ENCODE results near the gene CCM2. TPM values are rescaled to one million over a fixed set of nuclear protein-coding genes. Genes with fewer than 3 reads are reported as not detected.

Gene CCM2
- total RNA-seq, 1 donor from 2014 or later = 17.8 TPM

DNA sequence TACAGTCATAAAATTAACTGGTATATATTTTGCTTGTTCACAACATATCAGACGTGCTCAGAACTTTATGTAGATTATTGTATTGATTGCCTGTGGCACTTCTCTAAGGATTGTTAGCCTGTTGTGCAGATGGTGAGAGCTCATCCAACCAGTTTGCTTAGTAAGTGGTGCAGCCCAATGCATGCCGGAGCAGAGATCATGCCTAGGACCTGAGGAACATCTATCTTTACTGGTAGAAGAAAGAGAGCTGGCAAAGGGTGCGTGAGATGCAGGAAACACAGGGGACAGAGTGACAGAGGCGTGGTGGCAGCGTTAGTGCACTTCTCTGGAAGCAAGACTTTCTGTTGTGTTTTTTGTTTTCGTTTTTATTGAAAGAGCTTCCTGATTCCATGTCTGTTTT, 35.9 kb downstream of the CCM2 start:
- ATAC-seq = peak; percentile 79

DNA sequence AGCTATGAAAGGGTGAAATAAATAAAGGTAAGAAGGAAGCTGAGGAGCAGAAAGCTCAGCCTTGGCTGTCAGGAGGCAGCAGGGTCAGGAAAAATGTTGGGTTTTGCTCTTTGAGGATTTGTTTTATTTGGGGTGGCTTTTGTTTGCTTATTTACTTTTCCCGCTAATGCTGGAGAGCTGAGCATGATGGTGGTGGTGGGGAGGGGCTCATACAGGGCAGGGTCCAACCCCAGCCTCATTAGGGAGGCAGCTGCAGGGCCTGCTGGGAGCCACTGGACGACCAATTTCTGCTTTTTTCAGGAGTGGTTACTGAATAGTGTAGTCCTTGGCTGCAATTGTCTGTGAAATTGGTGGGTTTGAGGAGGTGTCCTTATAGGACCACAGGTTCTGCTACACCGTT, 36.3 kb downstream of the CCM2 start:
- no peak for ATAC-seq

DNA sequence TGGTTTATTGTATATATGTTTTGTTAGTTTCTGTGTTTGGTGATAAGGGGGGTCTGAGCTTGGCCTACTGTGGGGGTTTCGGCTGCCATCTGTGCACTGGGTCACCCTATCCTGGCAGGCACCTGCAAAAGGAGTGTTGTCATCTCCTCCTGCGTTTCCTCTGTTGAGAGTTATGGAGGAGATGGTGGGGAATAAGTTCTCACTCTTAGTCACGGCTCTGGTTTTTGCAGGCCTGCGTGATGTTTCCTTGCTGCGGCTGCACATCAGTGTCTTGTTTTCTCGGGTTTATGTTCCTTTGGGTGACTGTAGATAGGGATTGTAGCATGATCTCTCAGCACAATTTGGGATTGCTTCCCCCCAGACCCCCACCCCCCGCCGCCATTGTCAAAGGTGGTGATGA, 36.8 kb downstream of the CCM2 start:
- ATAC-seq = no peak

DNA sequence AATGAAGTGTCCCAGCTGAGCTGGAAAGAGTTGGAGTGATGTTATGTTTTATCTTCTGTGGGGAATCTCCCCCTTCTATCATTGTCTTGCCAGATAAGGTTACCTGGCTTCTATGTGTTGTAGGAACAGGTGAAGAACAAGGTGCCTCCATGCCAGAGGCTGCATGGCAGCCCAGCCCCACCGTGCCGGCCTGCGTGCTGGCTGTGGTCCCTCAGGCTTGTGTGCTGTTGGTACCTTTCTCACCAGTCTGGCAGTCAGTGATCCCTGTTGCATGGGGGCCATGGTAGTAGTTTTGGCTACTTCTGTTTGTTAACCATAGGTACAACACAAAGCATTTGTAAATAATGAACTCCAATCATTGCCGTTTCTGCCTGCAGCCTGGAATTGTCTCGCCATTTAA, 37.9 kb downstream of the CCM2 start:
- ATAC-seq = no peak

DNA sequence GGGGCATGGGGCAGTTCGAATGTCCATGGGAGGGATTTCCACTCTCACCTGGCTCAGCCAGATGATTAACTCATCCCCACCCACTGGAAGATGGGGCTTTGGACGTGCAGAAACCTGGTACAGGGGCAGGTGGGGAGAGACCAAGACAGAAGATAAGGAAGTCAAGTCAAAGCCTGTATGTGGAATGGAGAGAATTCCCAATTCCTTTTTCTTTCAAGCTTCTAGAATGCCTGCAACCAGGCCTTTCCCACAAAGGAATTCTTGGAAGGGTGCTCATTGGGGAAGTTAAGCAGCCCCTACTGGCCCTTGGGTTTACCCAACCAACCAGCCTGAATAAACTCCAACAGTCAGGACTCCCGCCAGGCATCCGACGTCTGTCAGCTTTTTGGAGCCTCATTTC, 39.1 kb downstream of the CCM2 start:
- ATAC-seq = no peak

DNA sequence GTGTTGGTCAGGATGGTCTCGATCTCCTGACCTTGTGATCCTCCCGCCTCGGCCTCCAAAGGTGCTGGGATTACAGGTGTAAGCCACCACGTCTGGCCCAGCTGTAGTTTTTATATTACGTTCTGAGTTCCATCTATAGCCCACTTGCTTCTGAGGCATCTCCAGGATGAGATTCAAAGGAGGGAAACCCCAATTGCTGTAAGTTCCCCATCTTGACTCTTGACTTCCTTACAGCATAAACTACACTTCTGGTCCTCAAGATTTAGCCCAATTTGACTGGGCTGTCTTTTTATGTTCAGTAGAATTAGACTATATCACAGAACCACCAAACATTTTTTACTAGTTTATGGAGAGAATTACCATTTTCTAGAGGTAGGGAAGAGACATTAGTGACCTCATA, 44.3 kb downstream of the CCM2 start:
- no peak for ATAC-seq

DNA sequence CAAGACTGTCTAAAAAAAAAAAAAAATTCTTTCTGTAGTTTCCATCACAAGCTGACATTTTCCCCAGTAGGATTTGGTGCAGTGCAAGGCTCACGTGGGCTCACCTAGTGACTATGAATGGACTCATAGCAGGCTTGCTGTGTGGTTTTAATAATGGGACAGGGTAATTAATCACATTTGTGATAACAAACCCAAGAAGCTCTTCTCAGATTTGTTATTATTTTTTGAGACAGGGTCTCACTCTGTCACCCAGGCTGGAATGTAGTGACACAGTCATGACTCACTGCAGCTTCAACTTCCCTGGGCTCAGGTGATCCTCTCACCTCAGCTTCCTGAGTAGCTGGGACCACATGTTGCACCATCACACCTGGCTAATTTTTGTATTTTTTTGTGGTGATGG, 48.7 kb downstream of the CCM2 start:
- no peak for ATAC-seq

DNA sequence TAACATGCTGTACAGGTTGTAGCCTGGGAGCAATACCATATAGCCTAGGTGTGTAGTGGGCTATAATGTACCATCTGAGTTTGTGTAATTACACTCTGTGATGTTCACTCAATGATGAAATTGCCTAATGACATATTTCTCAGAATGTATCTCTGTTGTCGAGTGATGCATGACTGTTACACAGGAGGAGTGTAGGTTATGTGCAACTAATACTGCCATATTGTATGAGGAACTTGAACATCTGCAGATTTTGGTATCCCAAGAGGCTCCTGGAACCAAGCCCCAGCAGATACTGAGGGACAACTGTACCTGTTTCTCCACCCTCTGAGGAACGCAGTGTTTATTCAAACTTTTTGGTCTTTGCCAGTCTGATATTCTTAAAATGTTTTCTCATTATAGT, 50.2 kb downstream of the CCM2 start:
- no peak for ATAC-seq

DNA sequence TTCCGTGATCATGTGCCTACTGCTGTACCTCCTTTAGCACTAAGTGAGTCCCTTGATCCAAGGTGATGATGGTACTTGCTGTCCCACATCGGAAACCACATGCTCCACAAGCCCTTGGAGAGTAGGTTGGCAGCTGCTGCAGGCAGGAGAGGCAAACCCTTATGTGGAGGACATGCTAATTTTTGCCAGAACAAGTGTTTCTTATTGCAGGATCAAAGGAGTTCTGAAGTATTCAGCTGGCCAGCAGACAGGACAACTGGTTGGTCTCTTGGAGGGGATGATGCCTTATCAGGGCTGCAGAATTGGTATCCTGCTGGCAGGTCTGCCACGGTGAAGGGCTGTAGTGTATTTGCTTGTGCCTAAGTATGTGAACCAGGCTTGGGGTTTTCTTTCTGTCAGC, 52.0 kb downstream of the CCM2 start:
- no peak for ATAC-seq

DNA sequence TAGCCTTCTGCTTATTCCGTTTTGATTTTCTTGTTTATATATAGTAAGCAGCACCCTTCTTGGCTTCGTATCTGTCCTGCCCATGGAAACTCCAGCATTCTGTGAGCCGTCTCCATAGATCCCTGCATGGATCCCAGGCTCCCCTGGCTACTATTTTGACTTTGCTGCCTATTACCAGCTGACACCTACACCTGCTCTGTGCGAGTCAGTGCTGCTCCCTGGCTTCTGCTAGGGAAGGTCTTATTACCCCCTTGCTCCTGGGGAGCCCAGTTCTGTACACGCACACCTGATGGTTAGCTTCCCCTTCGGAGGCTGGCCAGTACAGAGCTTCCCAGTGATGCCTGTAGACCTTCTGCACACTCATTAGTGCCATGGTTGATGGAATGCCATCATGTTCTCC, 53.4 kb downstream of the CCM2 start:
- ATAC-seq = no peak

DNA sequence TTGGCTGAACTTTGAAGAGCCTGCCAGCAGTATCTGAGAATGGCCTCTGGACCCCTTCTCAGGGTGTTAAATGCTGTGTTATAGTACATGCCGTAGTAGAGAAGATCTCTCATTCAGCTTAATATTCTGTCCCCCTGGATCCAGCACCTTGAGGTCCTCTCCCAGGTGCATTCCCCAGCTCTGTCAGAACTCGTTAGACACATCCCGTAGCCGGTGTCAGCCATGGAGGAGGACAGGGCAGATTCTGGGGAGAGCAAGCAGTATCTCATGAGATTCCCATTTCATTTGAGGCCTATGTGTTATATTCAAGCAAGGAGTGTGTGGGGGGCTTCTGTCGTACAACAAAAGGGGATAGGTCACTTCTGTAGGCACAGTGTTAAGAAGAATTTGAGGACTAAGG, 53.9 kb downstream of the CCM2 start:
- ATAC-seq = no peak

DNA sequence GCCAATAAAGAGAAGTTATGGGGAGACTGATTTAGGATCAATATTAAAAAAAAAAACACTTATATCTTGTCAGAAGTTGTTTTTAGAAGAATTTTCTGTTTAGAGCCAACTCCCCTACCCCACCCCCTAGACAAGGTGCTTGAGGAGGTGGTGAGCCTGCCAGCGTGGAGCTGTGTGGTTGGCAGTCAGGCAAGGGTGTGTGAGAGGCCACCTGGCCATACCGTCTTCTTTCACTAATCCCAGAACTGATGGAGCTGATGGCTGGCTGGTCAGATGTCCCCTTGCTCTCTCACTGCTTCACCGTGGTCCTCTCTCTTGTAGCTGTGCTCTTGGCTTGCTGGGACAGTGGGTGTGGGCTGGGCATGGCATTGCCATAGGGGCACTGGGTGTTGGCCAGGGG, 54.4 kb downstream of the CCM2 start:
- no peak for ATAC-seq

DNA sequence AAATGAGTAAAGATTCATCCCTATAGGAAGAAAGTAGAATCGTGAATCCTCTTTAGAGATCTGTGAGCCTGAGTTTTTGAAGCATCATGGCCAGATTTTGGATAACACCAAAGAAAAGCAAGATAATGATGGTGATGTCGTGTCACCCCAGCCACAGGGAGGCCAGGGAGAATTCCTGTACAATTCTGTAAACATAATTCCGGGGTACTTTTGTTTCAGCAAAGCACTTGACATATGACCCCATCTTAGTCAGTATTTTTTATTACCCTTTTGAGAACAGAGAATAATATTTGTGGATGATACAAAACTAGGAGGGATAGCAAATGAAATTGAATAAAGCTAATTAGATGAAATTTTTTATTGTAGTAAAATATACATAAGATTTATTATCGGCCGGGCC, 55.0 kb downstream of the CCM2 start:
- no peak for ATAC-seq

DNA sequence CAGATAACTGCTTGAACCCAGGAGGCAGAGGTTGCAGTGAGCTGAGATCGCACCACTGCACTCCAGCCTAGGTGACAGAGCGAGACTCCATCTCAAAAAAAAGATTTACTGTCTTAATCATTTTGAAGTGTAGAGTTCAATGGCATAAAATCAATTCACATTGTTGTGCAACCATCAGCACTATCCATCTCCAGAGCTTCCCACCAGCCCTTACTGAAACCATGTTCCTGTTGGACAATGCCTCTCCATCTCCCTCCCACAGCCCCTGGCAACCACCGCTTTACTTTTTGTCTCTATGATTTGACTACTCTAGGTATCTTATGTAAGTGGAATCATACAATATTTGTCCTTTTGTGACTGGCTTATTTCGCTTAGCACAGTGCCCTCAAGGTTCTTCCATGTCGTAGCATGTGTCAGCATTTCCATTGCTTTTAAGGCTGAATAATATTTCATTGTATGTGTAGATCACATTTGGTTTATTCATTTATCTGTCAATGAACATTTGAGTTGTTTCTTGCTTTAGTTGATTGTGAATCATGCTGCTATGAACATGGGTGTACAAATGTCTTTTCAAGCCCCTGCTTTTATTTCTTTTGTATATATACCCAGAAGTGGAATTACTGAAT, 55.7 kb downstream of the CCM2 start:
- ATAC-seq = peak; percentile 26

DNA sequence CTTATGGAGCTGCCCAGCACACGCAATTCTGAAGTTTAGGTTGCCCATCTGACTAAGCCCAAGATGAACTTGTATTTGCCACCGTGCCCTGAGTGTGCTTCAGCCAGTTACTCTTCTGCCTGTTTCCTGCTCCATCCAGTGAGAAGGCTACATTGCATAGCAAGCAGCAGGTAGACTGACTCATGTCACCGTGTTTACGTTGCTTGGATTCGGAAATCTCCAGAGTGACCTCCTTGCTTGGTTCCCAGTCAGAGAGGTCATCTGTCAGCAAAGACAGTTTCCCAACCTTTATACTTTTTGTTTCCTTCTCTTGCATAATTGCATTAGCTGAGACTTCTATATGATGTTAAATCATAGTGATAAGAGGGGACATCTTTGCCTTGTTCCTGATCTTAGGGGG, 57.9 kb downstream of the CCM2 start:
- peak; percentile 80 for ATAC-seq

DNA sequence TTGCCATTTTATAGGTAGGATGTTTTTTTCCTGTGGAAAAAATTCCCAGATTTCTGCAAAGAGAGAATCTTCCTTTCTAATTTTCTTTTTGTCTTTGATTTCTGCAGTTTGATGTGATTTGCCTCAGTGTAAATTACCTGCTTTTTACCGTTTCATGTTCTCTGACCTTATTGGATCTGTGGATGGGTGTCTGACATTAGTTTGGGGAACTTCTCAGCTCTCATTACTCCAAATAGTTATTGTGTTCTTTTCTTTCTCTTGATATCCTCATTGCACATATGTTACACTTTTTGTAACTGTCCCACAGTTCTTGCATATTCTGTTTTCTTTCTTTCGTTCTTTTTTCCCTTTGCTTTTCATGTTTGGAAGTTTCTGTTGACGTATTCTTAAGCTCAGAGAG, 60.3 kb downstream of the CCM2 start:
- ATAC-seq = no peak

DNA sequence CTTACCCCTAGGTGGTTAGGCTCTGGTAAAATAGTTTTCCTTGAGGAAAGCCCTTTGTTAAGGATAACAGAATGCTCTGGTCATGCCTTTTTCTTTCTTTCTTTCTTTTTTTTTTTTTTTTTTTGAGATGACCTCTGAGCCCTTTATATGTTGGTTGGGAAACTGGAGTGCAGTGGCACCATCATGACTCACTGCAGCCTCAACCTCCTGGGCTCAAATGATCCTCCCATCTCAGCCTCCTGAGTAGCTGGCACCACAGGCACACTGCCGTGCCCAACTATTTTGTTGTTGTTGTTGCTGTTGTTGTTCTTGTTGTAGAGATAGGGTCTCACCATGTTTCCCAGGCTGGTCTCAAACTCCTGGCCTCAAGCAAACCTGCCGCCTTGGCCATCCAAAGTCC, 61.4 kb downstream of the CCM2 start:
- ATAC-seq = no peak

DNA sequence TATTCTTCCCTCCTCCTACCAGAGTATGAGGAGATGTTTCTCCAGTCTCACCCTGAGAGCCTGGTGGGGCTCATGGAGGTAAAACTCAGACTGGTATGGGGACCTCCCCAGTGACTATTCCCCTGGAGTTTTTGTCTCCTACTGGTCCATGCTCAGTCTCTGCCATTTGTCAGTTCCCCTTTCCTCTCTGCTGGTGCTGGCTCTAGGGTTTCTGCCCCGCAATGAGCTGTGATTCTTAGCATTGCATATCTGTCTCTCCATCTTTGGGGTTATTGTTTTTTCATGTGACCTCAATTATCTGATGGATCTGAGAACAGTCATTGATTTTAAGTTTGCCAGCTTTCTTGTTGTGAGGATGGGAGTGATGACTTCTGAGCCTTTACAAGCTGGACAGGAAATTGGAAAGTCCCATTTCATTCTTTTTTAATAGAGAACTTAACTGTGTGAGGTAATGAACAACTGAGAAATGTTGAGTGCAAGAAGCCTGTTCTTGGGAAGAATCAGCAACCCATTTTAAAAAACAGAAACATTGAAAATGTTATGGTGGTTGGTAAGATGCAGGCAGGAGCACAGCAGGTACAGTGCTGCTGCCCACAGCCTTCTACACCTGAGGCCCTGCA, 61.9 kb downstream of the CCM2 start:
- ATAC-seq = no peak

DNA sequence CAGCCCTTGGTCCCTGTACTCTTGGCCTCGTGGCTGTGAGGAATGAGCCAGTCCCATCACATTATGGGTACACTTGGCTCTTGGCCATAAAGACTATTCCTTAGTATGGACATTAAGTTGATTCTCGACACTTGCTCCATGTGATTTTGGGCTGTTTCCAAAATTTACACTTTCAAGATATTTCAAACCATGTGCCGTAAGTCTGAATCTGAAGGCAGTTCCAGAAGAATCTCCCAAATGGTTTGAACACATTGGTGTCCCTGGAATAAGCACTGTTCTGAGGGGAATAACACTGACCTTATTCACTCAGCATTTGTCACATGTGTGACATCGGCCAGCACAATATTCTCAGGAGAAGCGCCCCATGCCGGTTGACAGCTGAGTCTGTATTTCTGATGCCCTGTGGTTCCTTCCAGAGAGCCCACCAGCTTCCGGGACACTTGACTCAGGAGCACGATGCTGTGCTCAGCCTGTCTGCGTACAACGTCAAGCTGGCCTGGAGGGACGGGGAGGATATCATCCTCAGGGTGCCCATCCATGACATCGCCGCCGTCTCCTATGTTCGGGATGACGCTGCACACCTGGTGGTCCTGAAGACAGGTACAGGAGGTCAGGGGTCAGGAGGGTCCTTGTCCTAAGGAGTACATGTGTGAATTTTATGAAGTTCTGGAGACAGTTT, 64.2 kb downstream of the CCM2 start:
- no peak for ATAC-seq

DNA sequence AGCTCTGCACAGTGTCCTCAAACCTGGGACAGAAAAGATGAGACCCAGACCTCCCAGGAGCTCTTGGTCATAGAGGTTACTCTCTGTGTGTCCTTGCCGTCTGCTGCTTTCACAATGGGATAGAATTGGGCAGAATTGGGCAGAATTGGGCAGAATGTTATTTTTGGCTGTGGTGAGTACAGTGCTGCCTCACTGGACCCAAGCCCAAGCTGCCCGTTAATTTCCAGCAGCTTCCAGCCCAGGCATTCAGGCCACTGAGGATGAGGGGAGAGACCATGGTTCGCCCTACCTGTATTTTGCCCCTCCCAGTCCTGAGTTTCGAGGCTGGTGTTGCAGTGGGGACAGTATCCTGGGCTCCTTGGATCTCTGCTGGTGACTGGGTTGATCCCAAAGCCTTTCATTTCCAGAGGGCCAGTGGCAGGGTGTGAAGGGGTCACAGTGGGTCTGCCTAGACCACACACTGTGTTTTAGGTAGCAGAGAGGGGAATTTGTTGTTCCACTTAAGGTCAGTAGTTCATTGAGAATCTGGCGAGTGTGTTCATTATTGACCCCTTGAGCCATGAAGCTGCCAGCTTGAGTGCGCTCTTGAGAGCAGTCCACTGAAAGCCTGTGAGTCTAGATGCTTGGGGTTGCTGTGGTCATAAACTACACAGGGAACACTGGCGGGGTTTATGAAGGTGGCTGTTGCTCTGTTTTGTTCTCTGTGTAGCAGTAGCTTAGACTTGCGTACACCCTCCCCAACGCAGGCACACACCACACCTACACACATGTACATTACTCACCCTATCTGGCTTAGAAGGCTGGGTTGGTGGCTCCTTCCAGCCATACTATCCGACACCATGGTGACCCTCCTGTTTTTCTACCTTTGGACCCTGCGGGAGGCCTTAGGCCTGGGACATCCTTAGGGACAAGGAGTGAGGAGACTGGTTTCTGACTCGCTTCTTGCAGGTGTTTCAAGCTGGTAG, 65.3 kb downstream of the CCM2 start:
- peak; percentile 27 for ATAC-seq

DNA sequence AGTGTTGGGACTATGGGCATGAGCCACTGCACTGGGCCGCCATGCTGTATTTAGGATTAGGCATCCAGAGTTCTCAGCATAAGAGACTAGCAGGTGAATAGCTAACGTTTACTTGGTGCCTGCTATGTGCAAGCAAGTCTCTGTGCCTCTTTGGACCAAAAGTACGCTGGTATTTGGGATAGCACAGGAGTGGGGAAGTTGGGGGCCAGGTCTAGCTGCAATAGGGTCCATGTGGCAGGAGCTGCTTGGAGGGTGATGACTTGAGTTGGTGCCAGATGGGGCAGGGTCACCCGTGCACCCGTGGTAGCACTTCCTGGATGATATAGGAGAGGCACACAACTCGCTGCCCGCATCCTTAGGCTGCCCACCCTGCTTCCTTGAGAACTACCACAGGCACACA, 66.4 kb downstream of the CCM2 start:
- no peak for ATAC-seq

DNA sequence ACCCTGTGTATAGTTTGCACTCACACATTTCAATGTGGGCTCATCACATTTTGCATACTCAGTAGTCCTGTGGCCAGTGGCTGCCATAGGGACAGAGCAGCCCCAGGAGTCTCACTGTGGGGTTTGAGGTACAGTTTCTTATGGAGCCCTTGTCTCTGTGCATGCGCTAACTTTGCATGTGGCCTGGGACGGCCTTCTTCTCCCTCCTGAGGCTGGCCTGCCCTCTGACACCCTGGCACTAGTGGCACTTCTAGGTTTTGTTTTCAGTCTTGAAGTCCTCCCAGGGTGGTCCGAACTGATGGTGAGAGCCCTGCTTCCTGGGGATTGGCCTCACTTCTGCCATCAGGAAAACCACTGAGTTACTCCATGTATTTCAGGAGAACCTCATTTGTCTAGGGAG, 67.6 kb downstream of the CCM2 start:
- ATAC-seq = no peak
